Ascending aorta (tissue), 2 donors: ENCODE results near the gene OR8D4. TPM values are rescaled to one million over a fixed set of nuclear protein-coding genes. Genes with fewer than 3 reads are reported as not detected.
"Not testable (repeated sequence)": the region's sequence is repeated elsewhere in the genome, so short reads cannot be mapped to it uniquely, and the experiment has no call there.

Source experiments
- DNase-seq, 2 donors: peaks; one replicate each; pipeline ENCODE4 v3.0.0-alpha.2; 2019; ENCODE audit warnings: low spot score in 2 of 2
- H3K27ac ChIP-seq, 2 donors: fragments of 200-600 bp; sonication (generic); one replicate each; pipeline ENCODE4 v1.5.1; 2016 to 2017; ENCODE audit warnings: mild to moderate bottlenecking in 1 of 2
- H3K27me3 ChIP-seq: fragments of 200-600 bp; sonication (generic); one replicate; pipeline ENCODE4 v1.5.1; 2017
- H3K36me3 ChIP-seq, 2 donors: fragments of 200-600 bp; sonication (generic); one replicate each; pipeline ENCODE4 v1.5.1; 2016
- H3K4me1 ChIP-seq, 2 donors: fragments of 200-600 bp; sonication (generic); one replicate each; pipeline ENCODE4 v1.5.1; 2016 to 2017; ENCODE audit warnings: mild to moderate bottlenecking in 1 of 2
- H3K4me3 ChIP-seq, 2 donors: fragments of 200-600 bp; sonication (generic); one replicate each; pipeline ENCODE4 v1.5.1; 2016 to 2017; ENCODE audit warnings: mild to moderate bottlenecking in 1 of 2
- H3K9me3 ChIP-seq, 2 donors: fragments of 200-600 bp; sonication (generic); one replicate each; pipeline ENCODE4 v1.5.1; 2016
- intact Hi-C: fragments of 100-400 bp; cut with DNase I; formaldehyde crosslinking; loops from one replicate; pipeline ENCODE4 v1.15.1; 2023
- total RNA-seq: library from RNA; depleted of rRNA; stranded (reverse); fragments of >200 nt; gene quantifications from one replicate; pipeline ENCODE4 v1.1.0, GENCODE V29; 2016
- TF ChIP-seq, protein P1 (sequence below), 3 experiments: fragments of 200-600 bp in 2 of 3; fragments of 450-650 bp in 1 of 3; sonication (generic) in 2 of 3; IDR thresholded peaks; one replicate each; pipeline ENCODE4 v1.5.1; 2016 to 2019; ENCODE audit warnings: antibody characterized with exemption in 3 of 3, mild to moderate bottlenecking in 1 of 3, moderate library complexity in 1 of 3

Gene OR8D4
- not detected for total RNA-seq

GRCh38 chr11:123901867-123902266 lies at the start of gene OR8D4:
Gene OR8D4 (plus strand): TSS chr11:123902167. CDS start chr11:123906432, 4,265 bp downstream.
- Histone ChIP-seq H3K4me3 (no peak within 1 kb of the TSS), H3K36me3 (no peaks in the 10 kb centered on the region), H3K27me3 (no peaks in the 10 kb centered on the region), H3K9me3 (no peaks in the 10 kb centered on the region), H3K4me1 (no peaks in the 10 kb centered on the region), H3K27ac (no peak within 1 kb of the TSS)
- intact Hi-C loops = no loop called here
- TF ChIP-seq, protein P1, sequence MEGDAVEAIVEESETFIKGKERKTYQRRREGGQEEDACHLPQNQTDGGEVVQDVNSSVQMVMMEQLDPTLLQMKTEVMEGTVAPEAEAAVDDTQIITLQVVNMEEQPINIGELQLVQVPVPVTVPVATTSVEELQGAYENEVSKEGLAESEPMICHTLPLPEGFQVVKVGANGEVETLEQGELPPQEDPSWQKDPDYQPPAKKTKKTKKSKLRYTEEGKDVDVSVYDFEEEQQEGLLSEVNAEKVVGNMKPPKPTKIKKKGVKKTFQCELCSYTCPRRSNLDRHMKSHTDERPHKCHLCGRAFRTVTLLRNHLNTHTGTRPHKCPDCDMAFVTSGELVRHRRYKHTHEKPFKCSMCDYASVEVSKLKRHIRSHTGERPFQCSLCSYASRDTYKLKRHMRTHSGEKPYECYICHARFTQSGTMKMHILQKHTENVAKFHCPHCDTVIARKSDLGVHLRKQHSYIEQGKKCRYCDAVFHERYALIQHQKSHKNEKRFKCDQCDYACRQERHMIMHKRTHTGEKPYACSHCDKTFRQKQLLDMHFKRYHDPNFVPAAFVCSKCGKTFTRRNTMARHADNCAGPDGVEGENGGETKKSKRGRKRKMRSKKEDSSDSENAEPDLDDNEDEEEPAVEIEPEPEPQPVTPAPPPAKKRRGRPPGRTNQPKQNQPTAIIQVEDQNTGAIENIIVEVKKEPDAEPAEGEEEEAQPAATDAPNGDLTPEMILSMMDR (IDR thresholded peaks at IDR 0.05) = no peak
- DNase-seq = no peak

GRCh38 chr11:123852321-123852720 lies 49.6 kb upstream of the OR8D4 start:
- TF ChIP-seq, protein P1 (IDR thresholded peaks at IDR 0.05) = no peak
- no peak for DNase-seq
- Histone ChIP-seq H3K27ac (no peak overlapping the region), H3K4me1 (no peaks in the 10 kb centered on the region), H3K4me3 (no peak overlapping the region), H3K27me3 (no peaks in the 10 kb centered on the region), H3K36me3 (no peaks in the 10 kb centered on the region), H3K9me3 (no peaks in the 10 kb centered on the region)
- intact Hi-C loops = no loop called here

DNA sequence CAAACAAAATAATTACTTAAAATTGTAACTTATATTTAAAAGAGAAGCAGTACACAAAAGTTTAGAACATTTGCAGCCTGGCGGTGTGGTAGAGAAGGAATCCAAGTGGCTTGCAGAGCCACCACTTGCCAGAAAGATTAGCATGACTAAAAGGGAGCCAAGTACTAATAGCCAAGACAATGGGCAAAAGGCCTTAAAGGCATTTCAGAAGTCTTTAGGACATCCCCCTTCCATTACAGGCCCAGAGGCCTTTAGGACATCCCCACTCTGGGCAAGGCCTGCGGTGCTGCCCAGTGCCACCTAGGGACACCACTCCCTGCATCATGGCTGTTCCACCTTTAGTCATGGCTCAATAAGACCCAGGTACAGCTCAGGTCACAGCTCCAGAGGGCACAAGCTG lies 48.9 kb upstream of the OR8D4 start:
- Histone ChIP-seq H3K27me3 (no peaks in the 10 kb centered on the region), H3K27ac (no peak overlapping the region), H3K36me3 (no peaks in the 10 kb centered on the region), H3K4me1 (no peaks in the 10 kb centered on the region), H3K9me3 (no peaks in the 10 kb centered on the region), H3K4me3 (no peak overlapping the region)
- TF ChIP-seq, protein P1 (IDR thresholded peaks at IDR 0.05) = no peak
- intact Hi-C loops = no loop called here
- no peak for DNase-seq

- H3K27me3 ChIP-seq = no peaks in the 10 kb centered on the region
These were observed 45.5 kb upstream of the OR8D4 start for GRCh38 chr11:123856444-123856843.

DNA sequence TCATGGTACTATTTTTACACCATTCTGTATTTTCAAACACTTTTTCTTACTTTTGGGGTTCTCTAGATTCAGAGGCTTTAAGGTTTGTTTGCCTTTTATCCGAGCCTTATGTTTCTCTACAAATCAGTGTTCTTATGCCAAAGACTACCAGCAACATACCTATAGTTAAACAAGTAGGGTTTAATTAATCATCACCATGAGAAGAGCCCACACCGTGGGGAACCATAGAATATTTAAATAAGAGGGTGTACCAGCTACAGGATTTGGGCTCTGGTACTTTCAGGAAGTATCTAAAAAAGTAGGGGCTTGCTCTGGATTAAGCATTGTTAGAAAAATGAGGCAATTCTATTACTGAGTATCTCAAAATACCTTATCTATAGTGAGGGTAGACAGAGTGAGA lies 42.2 kb upstream of the OR8D4 start:
- DNase-seq = no peak
- Histone ChIP-seq H3K4me3 (no peak overlapping the region), H3K27me3 (no peaks in the 10 kb centered on the region), H3K4me1 (no peaks in the 10 kb centered on the region), H3K9me3 (no peaks in the 10 kb centered on the region), H3K27ac (no peak overlapping the region), H3K36me3 (no peaks in the 10 kb centered on the region)
- TF ChIP-seq, protein P1 (IDR thresholded peaks at IDR 0.05) = no peak
- intact Hi-C loops = no loop called here

More at GRCh38 chr11:123856444-123856843, 45.5 kb upstream of the OR8D4 start:
- intact Hi-C loops = no loop called here
- no peaks in the 10 kb centered on the region for H3K9me3 ChIP-seq
- TF ChIP-seq, protein P1 (IDR thresholded peaks at IDR 0.05) = no peak
- H3K4me3 ChIP-seq = no peak overlapping the region
- H3K36me3 ChIP-seq = no peaks in the 10 kb centered on the region
- DNase-seq = no peak
- H3K27ac ChIP-seq = no peak overlapping the region
- no peaks in the 10 kb centered on the region for H3K4me1 ChIP-seq

DNA sequence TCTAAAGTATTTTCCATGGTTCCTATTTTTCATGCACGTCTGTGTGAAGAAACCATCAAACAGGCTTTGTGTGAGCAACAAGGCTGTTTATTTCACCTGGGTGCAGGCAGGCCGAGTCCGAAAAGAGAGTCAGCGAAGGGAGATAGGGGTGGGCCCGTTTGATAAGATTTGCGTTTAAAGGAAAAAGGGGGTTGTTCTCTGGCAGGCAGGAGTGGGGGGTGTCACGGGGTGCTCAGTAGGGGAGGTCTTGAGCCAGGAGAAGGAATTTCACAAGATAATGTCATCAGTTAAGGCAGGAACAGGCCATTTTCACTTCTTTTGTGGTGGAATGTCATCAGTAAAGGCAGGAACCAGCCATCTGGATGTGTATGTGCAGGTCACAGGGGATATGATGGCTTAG lies 36.7 kb upstream of the OR8D4 start:
- DNase-seq, H3K9me3 ChIP-seq, H3K27ac ChIP-seq, H3K4me1 ChIP-seq, H3K36me3 ChIP-seq, intact Hi-C loops, H3K27me3 ChIP-seq, H3K4me3 ChIP-seq: not testable (repeated sequence)

DNA sequence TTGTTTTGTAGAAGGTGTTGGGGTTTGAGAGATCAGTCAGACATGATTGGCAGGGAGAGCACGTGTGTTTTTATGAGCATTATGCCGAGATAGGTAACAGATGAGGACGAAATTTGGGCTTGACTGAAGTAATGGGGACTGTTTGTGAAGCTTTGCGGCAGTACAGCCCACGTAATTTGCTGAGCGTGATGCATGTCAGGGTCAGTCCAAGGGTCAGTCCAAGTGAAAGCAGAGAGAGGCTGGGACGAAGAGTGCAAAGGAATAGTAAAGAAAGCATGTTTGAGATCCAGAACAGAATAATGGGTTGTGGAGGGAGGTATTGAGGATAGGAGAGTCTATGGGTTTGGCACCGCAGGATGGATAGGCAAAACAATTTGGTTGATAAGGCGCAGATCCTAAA lies 34.2 kb upstream of the OR8D4 start:
- H3K4me3 ChIP-seq = not testable (repeated sequence)

More for the DNA sequence above, 34.2 kb upstream of the OR8D4 start:
- H3K36me3 ChIP-seq, intact Hi-C loops, H3K27ac ChIP-seq, H3K9me3 ChIP-seq, DNase-seq, H3K4me1 ChIP-seq, H3K27me3 ChIP-seq: not testable (repeated sequence)
